ENCODE measurements around the gene ATXN2. TPM values are rescaled to one million over a fixed set of nuclear protein-coding genes. Genes with fewer than 3 reads are reported as not detected.
"Not testable (repeated sequence)": the region's sequence is repeated elsewhere in the genome, so short reads cannot be mapped to it uniquely, and the experiment has no call there.

ATXN2 gene
- total RNA-seq, 2 donors from 2014 or later, result 81.0 to 109 TPM

DNA sequence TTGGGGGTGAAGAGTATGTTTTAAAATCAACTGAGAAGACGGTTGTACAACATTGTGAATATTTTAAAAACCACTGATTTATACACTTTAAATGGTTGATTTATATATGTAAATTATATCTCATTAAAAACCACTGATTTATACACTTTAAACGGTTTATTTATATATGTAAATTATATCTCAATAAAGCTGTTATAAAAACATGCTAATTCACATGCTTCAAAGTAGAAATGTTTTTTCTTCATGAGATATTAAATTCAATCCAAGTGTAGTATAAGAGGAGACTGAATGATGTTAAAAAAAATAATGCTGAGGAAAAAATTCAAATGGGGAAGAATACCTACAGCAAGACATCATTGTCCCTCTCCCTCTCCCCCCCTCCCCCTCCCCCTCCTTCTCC lies 92.9 kb downstream of the ATXN2 start:
- ATAC-seq (ENCODE audit: insufficient number of reproducible peaks, low FRiP score, low read depth), result no peak
- no peaks in the 10 kb centered on the region for H3K4me1 ChIP-seq (ENCODE audit: control insufficient read depth in 1 of 2, low read depth in 2 of 2)
- H3K27me3 ChIP-seq (replicated peaks; ENCODE audit: insufficient read depth), result no peaks in the 10 kb centered on the region
- DNase-seq (ENCODE audit: low spot score), result no peak
- TF ChIP-seq, protein P1, sequence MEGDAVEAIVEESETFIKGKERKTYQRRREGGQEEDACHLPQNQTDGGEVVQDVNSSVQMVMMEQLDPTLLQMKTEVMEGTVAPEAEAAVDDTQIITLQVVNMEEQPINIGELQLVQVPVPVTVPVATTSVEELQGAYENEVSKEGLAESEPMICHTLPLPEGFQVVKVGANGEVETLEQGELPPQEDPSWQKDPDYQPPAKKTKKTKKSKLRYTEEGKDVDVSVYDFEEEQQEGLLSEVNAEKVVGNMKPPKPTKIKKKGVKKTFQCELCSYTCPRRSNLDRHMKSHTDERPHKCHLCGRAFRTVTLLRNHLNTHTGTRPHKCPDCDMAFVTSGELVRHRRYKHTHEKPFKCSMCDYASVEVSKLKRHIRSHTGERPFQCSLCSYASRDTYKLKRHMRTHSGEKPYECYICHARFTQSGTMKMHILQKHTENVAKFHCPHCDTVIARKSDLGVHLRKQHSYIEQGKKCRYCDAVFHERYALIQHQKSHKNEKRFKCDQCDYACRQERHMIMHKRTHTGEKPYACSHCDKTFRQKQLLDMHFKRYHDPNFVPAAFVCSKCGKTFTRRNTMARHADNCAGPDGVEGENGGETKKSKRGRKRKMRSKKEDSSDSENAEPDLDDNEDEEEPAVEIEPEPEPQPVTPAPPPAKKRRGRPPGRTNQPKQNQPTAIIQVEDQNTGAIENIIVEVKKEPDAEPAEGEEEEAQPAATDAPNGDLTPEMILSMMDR (IDR thresholded peaks at IDR 0.05), result no peak
- no peak overlapping the region for H3K27ac ChIP-seq
- no peak overlapping the region for H3K4me3 ChIP-seq
- H3K9me3 ChIP-seq, result no peaks in the 10 kb centered on the region
- H3K36me3 ChIP-seq, result peaks cover 41% of the 10 kb centered on the region

DNA sequence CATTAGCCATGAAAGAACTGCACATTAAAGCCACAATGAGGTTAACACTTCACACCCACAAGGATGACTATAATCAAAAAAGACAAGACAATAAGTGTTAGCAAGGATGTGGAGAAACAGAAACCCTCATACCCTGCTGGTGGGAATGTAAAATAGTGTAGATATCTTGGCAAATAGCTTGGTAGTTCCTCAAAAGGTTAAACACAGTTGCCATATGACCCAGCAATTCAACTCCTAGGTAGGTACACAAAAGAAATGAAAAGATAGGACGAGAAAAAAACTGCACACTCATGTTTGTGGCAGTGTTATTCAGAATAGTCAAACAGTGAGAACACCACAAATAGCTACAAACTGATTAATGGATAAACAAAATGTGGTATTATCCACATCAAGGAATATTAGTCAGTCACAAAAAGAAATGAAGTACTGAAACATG lies 93.5 kb downstream of the ATXN2 start:
- TF ChIP-seq, protein P1 (IDR thresholded peaks at IDR 0.05), result no peak
- Histone ChIP-seq H3K9me3 (no peaks in the 10 kb centered on the region), H3K27ac (no peak overlapping the region), H3K27me3 (replicated peaks; ENCODE audit: insufficient read depth) (no peaks in the 10 kb centered on the region), H3K36me3 (peaks cover 40% of the 10 kb centered on the region), H3K4me1 (ENCODE audit: control insufficient read depth in 1 of 2, low read depth in 2 of 2) (no peaks in the 10 kb centered on the region), H3K4me3 (no peak overlapping the region)
- DNase-seq (ENCODE audit: low spot score) (no peak), ATAC-seq (ENCODE audit: insufficient number of reproducible peaks, low FRiP score, low read depth) (no peak)

DNA sequence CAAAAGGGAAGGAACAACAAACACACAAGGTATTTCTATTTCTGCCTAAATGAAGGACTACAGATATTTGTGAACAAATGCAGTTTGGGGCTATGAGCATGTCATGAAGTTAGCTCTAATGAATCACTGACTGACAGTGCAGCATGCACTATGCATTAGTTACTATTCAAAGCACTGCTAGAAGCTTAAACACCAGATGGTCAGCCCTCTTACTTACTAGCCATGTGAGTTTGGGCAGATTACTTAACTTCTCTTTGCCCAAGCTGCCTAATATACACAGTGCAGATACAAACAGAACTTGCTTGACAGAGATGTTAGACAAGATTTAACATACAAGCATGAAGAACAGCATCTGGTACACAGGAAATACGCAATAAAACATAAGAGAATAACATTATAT lies 96.0 kb downstream of the ATXN2 start:
- DNase-seq (ENCODE audit: low spot score) (no peak), ATAC-seq (ENCODE audit: insufficient number of reproducible peaks, low FRiP score, low read depth) (no peak)
- H3K36me3 ChIP-seq, result peaks cover 21% of the 10 kb centered on the region
- H3K27me3 ChIP-seq (replicated peaks; ENCODE audit: insufficient read depth), result no peaks in the 10 kb centered on the region
- H3K27ac ChIP-seq, result no peak overlapping the region
- H3K4me1 ChIP-seq (ENCODE audit: control insufficient read depth in 1 of 2, low read depth in 2 of 2), result no peaks in the 10 kb centered on the region
- H3K9me3 ChIP-seq, result no peaks in the 10 kb centered on the region
- H3K4me3 ChIP-seq, result no peak overlapping the region
- TF ChIP-seq, protein P1 (IDR thresholded peaks at IDR 0.05), result no peak

DNA sequence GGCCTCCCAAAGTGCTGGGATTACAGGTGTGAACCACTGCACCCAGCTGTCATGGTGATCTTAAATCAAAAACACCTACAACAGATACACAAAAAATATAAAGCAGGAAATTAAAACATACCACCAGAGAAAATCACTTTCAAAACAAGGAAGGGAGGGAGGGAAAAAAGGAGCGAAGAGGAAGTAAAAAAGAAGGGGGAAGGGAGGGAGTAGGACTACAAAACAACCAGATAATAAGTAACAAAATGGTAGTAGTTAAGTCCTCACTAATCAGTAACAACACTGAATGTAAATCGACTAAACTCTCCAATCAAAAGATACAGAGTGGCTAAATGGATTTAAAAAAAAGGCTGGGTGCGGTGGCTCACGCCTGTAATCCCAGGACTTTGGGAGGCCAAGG lies 104.4 kb downstream of the ATXN2 start:
- peaks cover 14% of the 10 kb centered on the region for H3K36me3 ChIP-seq
- H3K27me3 ChIP-seq (replicated peaks; ENCODE audit: insufficient read depth), result no peaks in the 10 kb centered on the region
- no peak for ATAC-seq (ENCODE audit: insufficient number of reproducible peaks, low FRiP score, low read depth)
- TF ChIP-seq, protein P1 (IDR thresholded peaks at IDR 0.05), result no peak
- no peak for DNase-seq (ENCODE audit: low spot score)
- peaks cover 2 to 7% of the 10 kb centered on the region in 2 donors for H3K4me1 ChIP-seq (ENCODE audit: control insufficient read depth in 1 of 2, low read depth in 2 of 2)
- no peak overlapping the region for H3K4me3 ChIP-seq
- no peaks in the 10 kb centered on the region for H3K9me3 ChIP-seq
- no peak overlapping the region for H3K27ac ChIP-seq

DNA sequence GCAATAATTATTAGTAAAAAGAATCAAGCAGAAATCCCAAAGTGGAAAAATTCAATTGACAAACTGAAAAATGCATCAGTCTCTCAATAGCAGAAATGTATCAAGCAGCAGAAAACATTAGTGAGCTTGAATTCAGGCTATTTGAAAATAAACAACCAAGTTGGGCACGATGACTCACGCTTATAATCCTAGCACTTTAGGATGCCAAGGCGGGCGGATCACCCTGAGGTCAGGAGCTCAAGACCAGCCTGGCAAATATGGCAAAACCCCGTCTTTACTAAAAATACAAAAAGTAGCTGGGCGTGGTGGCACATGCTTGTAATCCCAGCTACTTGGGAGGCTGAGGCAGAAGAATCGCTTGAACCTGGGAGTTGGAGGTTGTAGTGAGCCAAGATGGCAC lies 106.1 kb downstream of the ATXN2 start:
- DNase-seq (ENCODE audit: low spot score); H3K27ac ChIP-seq; H3K4me1 ChIP-seq (ENCODE audit: control insufficient read depth in 1 of 2, low read depth in 2 of 2); ATAC-seq (ENCODE audit: insufficient number of reproducible peaks, low FRiP score, low read depth); H3K27me3 ChIP-seq (replicated peaks; ENCODE audit: insufficient read depth); H3K9me3 ChIP-seq; H3K4me3 ChIP-seq: not testable (repeated sequence)
- peaks cover 19% of the 10 kb centered on the region for H3K36me3 ChIP-seq

DNA sequence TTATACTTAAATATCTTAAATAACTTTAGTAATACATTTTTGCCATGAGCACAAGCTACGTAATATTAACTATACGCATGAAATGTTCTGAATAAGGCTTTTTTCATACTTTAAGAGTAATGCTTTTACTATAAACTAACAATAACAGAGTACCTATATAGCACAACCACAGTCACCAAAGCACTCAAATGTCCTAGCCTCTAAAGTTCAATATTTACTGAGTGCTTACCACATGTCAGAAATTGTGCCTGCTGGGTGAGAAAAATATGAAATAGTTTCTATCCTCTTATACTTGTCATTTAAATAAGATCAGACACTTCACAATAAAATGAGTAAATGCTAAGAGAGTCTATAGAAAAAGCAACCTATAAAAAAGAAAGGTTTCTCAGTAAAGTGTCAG lies 110.3 kb downstream of the ATXN2 start:
- TF ChIP-seq, protein P1 (IDR thresholded peaks at IDR 0.05), result no peak
- Histone ChIP-seq H3K27me3 (replicated peaks; ENCODE audit: insufficient read depth) (no peaks in the 10 kb centered on the region), H3K36me3 (peaks cover 37% of the 10 kb centered on the region), H3K4me3 (no peak overlapping the region), H3K27ac (no peak overlapping the region), H3K9me3 (no peaks in the 10 kb centered on the region), H3K4me1 (ENCODE audit: control insufficient read depth in 1 of 2, low read depth in 2 of 2) (peaks cover 2 to 7% of the 10 kb centered on the region in 2 donors)
- DNase-seq (ENCODE audit: low spot score) (no peak), ATAC-seq (ENCODE audit: insufficient number of reproducible peaks, low FRiP score, low read depth) (no peak)

All from thoracic aorta (tissue), 2 donors.